Fibroblast of the conjunctiva (primary cell): Measurements from ENCODE around the gene TIPIN.

Source experiments
- DNase-seq: peaks from one replicate; pipeline ENCODE4 v3.0.0-alpha.2; 2010; ENCODE audit warnings: low read depth

Gene TIPIN

DNA sequence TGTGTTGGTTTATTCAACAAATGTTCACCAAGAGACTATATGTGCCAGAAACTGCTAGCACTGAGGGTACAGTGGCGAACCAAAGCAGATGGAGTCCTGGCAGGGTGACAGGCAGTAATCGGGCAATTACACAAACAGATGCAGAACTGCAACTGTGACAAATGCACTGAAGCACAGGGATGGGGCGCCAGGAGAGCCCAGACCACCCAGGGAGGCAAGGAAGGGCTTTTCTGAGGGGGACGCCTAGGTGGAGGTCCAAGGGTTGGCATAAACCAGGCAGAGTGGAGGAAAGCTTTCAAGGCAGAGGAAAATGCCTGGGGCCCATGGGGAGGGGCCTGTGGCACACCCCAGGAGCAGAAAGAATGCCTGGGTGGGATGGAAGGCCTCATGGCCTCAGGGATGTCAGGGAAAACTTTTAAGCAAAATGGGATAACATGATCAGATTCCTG is 57.7 kb downstream of the TIPIN start:
- no peak for DNase-seq

- DNase-seq, result no peak
These were observed 60.3 kb downstream of the TIPIN start for GRCh38 chr15:66296186-66296585.

DNA sequence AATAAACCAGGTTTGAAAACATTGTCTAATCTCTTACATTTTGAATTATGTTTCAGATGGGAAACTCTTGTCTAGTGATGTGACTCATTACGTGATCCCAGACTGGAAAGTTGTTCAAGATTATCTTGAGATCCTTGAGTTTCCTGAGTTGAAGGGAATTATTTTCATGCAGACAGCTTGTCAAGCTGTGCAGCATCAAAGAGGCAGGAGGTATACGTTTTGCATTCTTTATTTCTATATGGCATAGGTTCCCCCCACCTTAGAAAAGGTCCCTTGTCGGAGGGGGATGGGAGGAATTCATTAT is 61.6 kb downstream of the TIPIN start:
- no peak for DNase-seq

GRCh38 chr15:66294157-66294931 is 62.1 kb downstream of the TIPIN start:
- DNase-seq, result peak; percentile 70

- DNase-seq, result no peak
These were observed 62.9 kb downstream of the TIPIN start, which contains the start of gene DIS3L for GRCh38 chr15:66293419-66294156. DIS3L (plus strand) TSS chr15:66293568; CDS start chr15:66293597, 29 bp downstream.

DNA sequence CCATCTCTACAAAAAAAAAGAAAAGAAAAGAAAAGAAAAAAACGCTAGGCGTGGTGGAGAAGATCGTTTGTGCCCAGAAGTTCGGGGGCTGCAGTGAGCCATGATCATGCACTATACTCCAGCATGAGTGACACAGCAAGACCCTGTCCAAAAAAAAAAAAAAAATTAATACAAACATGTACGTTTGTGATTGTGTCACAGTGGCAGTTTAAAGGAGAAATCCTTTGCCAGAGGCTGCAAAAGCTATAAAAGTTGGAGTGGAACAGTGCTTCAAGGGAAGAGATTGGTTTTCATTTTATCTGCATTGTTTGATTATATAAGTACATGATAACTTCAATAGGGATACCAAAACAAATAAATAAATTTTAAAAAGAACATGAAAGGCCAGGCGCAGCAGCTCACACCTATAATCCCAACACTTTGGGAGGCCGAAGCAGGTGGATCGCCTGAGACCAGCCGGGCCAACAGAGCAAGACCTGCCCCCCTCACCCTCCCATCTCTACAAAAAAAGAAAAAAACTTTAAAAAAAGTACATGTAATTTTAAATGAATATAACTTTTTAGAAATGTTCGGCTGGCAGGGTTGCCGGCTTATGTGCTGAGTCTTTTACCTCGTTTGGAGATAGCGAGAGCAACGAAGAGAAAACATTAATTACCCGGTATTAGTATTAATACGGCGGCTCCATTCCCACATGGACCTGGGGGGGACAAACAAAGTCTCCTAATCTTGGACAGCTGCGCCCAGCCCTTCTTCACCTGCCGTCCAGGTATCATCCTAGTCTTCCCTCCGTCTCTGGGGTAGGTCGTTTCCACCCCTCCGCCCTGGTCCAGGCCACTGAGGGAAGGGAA is 63.7 kb downstream of the TIPIN start:
- DNase-seq, result no peak

GRCh38 chr15:66291816-66292570 is 64.5 kb downstream of the TIPIN start:
- no peak for DNase-seq

DNA sequence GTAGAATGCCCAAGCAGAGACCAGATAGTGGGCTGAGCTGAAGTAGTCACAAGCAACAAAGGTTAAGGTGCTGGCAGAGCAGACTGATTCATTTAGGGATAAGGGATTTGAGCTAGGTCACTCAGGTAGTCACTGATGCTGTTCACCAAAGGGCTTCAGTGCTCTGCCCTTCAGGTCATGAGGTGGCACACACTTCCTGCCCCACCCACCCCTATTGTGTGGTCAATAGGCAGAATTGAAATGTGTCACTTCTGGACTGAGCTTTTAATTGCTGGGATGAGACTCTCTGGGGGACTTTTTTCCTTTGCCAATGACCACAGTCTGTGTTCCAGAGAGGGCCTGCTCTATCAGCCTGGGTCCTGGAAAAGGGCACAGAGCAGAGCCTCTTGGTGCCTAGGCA is 66.0 kb downstream of the TIPIN start:
- DNase-seq, result no peak

GRCh38 chr15:66290007-66290406 is 66.5 kb downstream of the TIPIN start:
- no peak for DNase-seq

DNA sequence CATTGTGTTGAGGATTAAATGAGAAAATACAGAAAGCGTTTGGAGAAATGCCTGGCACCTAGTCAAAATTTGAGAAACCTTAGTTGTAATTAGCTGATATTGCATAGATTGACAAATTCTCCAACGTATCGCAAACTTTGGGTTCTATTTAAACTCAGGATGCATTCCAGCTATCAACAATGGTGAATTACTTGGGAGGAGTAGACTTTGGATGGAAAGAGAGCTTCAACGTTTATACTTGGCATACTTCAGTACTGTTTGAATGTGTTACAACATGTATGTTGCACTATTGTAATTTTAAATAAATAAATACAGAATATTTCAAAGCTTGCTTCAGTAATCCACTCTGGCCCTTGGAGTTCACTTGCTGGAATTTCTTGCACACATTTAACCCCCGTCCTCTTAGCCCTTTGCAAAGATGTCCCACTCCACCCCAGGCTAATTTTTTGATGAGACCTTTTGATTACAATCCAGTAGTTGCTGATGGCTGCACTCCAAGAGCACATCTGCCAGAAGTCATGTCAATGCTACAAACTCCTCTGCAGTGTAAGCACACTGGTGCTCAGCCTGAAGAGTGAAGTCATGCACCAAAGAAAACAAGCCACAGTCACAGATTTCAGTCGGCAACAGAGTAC is 67.8 kb downstream of the TIPIN start:
- peak; percentile 89 for DNase-seq

GRCh38 chr15:66288093-66288492 is 68.4 kb downstream of the TIPIN start:
- no peak for DNase-seq

- DNase-seq, result no peak
These were observed 68.9 kb downstream of the TIPIN start for GRCh38 chr15:66287461-66288057.
